Measurements from ENCODE around the gene MDN1.
A peak's percentile ranks its signal among the peaks of the same experiment; 100 is the strongest.
"Not testable (repeated sequence)": the region's sequence is repeated elsewhere in the genome, so short reads cannot be mapped to it uniquely, and the experiment has no call there.

Gene MDN1

GRCh38 chr6:89775150-89775549 is 44.4 kb downstream of the MDN1 start:
- no peak overlapping the region for H3K27ac ChIP-seq
- DNase-seq (ENCODE audit: low read depth, low spot score): no peak

- DNase-seq (ENCODE audit: low read depth, low spot score): no peak
- H3K27ac ChIP-seq: no peak overlapping the region
Measured at GRCh38 chr6:89769572-89769971, 50.0 kb downstream of the MDN1 start.

GRCh38 chr6:89768324-89768723 is 51.3 kb downstream of the MDN1 start:
- DNase-seq (ENCODE audit: low read depth, low spot score): no peak
- H3K27ac ChIP-seq: no peak overlapping the region

- H3K27ac ChIP-seq: no peak overlapping the region
- DNase-seq (ENCODE audit: low read depth, low spot score): no peak
Measured at GRCh38 chr6:89763550-89763949, 56.0 kb downstream of the MDN1 start.

GRCh38 chr6:89758830-89759229 is 60.8 kb downstream of the MDN1 start:
- H3K27ac ChIP-seq: no peak overlapping the region

GRCh38 chr6:89750338-89750737 is 69.3 kb downstream of the MDN1 start:
- no peak for DNase-seq (ENCODE audit: low read depth, low spot score)
- no peak overlapping the region for H3K27ac ChIP-seq

More at GRCh38 chr6:89758830-89759229, 60.8 kb downstream of the MDN1 start:
- DNase-seq (ENCODE audit: low read depth, low spot score): no peak

- DNase-seq (ENCODE audit: low read depth, low spot score): no peak
- H3K27ac ChIP-seq: no peak overlapping the region
Measured at GRCh38 chr6:89749918-89750317, 69.7 kb downstream of the MDN1 start.

GRCh38 chr6:89745716-89746115 is 73.9 kb downstream of the MDN1 start:
- H3K27ac ChIP-seq: peak overlapping the region; percentile 63
- no peak for DNase-seq (ENCODE audit: low read depth, low spot score)

GRCh38 chr6:89745096-89745495 is 74.5 kb downstream of the MDN1 start:
- DNase-seq (ENCODE audit: low read depth, low spot score): no peak
- H3K27ac ChIP-seq: peak overlapping the region; percentile 63

- no peak overlapping the region for H3K27ac ChIP-seq
- no peak for DNase-seq (ENCODE audit: low read depth, low spot score)
Measured at GRCh38 chr6:89736893-89737292, 82.7 kb downstream of the MDN1 start.

GRCh38 chr6:89734526-89734925 is 85.1 kb downstream of the MDN1 start:
- no peak for DNase-seq (ENCODE audit: low read depth, low spot score)
- H3K27ac ChIP-seq: no peak overlapping the region

GRCh38 chr6:89731924-89732567 is 87.5 kb downstream of the MDN1 start:
- no peak overlapping the region for H3K27ac ChIP-seq
- DNase-seq (ENCODE audit: low read depth, low spot score): no peak

GRCh38 chr6:89731262-89731661 is 88.3 kb downstream of the MDN1 start:
- not testable (repeated sequence) for DNase-seq (ENCODE audit: low read depth, low spot score); H3K27ac ChIP-seq

GRCh38 chr6:89729818-89730217 is 89.8 kb downstream of the MDN1 start:
- DNase-seq (ENCODE audit: low read depth, low spot score): no peak

GRCh38 chr6:89727501-89727900 is 92.1 kb downstream of the MDN1 start:
- H3K27ac ChIP-seq: no peak overlapping the region

More at GRCh38 chr6:89729818-89730217, 89.8 kb downstream of the MDN1 start:
- no peak overlapping the region for H3K27ac ChIP-seq

GRCh38 chr6:89724981-89725380 is 94.6 kb downstream of the MDN1 start:
- no peak for DNase-seq (ENCODE audit: low read depth, low spot score)

More at GRCh38 chr6:89727501-89727900, 92.1 kb downstream of the MDN1 start:
- no peak for DNase-seq (ENCODE audit: low read depth, low spot score)

GRCh38 chr6:89723046-89723445 is 96.5 kb downstream of the MDN1 start:
- no peak for DNase-seq (ENCODE audit: low read depth, low spot score)
- H3K27ac ChIP-seq: no peak overlapping the region

More at GRCh38 chr6:89724981-89725380, 94.6 kb downstream of the MDN1 start:
- no peak overlapping the region for H3K27ac ChIP-seq

- DNase-seq (ENCODE audit: low read depth, low spot score): no peak
- H3K27ac ChIP-seq: no peak overlapping the region
Measured at GRCh38 chr6:89716532-89716931, 103.1 kb downstream of the MDN1 start.

GRCh38 chr6:89711801-89712200 is 107.8 kb downstream of the MDN1 start:
- no peak overlapping the region for H3K27ac ChIP-seq
- DNase-seq (ENCODE audit: low read depth, low spot score): no peak

- H3K27ac ChIP-seq: peak overlapping the region; percentile 52
- no peak for DNase-seq (ENCODE audit: low read depth, low spot score)
Measured at GRCh38 chr6:89708316-89708715, 111.3 kb downstream of the MDN1 start.

- peak; percentile 5 for DNase-seq (ENCODE audit: low read depth, low spot score)
- peak overlapping the region; percentile 52 for H3K27ac ChIP-seq
Measured at GRCh38 chr6:89707766-89708165, 111.8 kb downstream of the MDN1 start.

- no peak for DNase-seq (ENCODE audit: low read depth, low spot score)
- no peak overlapping the region for H3K27ac ChIP-seq
Measured at GRCh38 chr6:89706121-89706520, 113.5 kb downstream of the MDN1 start.
